HepG2 (cell line): ENCODE results near the gene DGAT2.

Source experiments
- ATF3 ChIP-seq: sonication (generic); formaldehyde crosslinking; IDR thresholded peaks from 2 replicates; pipeline ENCODE4 v1.4.0; 2020; ENCODE audit warnings: missing genetic modification reagents
- CHD2 ChIP-seq: IDR thresholded peaks from 2 replicates; pipeline ENCODE4 v1.6.1; 2011; ENCODE audit warnings: low read depth, low read length, improper control_type of control experiment
- HMGXB4 ChIP-seq, 2 experiments: sonication (generic) in 1 of 2; formaldehyde crosslinking in 1 of 2; IDR thresholded peaks; 2 replicates each; pipeline versions ENCODE4 v1.4.0 to v1.6.1; 2018 to 2020; ENCODE audit warnings: missing genetic modification reagents in 2 of 2, borderline replicate concordance in 1 of 2, low read depth in 1 of 2, mild to moderate bottlenecking in 1 of 2, missing biosample characterization in 1 of 2
- THRA ChIP-seq: sonication (generic); formaldehyde crosslinking; IDR thresholded peaks from 2 replicates; pipeline ENCODE4 v1.4.0; 2020; ENCODE audit warnings: missing genetic modification reagents, borderline replicate concordance

- no peak for TF ChIP-seq HMGXB4 (CRISPR knock-in tag; IDR thresholded peaks at IDR 0.05; ENCODE audit: borderline replicate concordance in 1 of 2, low read depth in 1 of 2)
- TF ChIP-seq THRA, result no peak
- no peak for TF ChIP-seq ATF3
- no peak for TF ChIP-seq CHD2
Measured at GRCh38 chr11:75821202-75821601, 52.6 kb downstream of the DGAT2 start.
